H1 (cell line): ENCODE data around the gene GAS7. TPM values are rescaled to one million over a fixed set of nuclear protein-coding genes. Genes with fewer than 3 reads are reported as not detected.

Source experiments
- CTCF ChIA-PET: fragments of 300-600 bp; sonication (Branson Sonifier 250); formaldehyde crosslinking; loops from one replicate; lab custom pipeline; 2021; ENCODE audit not compliant: partially characterized antibody; lab: Charles Lee
- POLR2A ChIA-PET: fragments of 300-600 bp; sonication (Branson Sonifier 250); formaldehyde crosslinking; loops from one replicate; lab custom pipeline; 2021; ENCODE audit warnings: inconsistent platforms; ENCODE audit not compliant: partially characterized antibody; lab: Charles Lee
- DNase-seq, 2 experiments: peaks; one replicate each; pipeline versions ENCODE4 v3.0.0 to v3.0.0-alpha.2; 2010 to 2022; ENCODE audit warnings: low spot score in 2 of 2, low read depth in 1 of 2, mixed read lengths in 1 of 2
- FAIRE-seq: peaks from 2 replicates; lab custom pipeline; 2011; peaks lifted over from hg19 to GRCh38; lab: Jason Lieb, UNC
- H2AFZ ChIP-seq: 2 replicates; pipeline ENCODE4 v1.8.1; 2012; ENCODE audit warnings: low read length, inconsistent platforms
- H2AK5ac ChIP-seq: 2 replicates; pipeline ENCODE4 v1.6.1; 2013; ENCODE audit warnings: low read depth, low read length
- H2BK120ac ChIP-seq: replicated peaks from 2 replicates; pipeline ENCODE3; 2013; ENCODE audit warnings: low read depth, low read length, inconsistent platforms
- H2BK12ac ChIP-seq: 2 replicates; pipeline ENCODE4 v1.6.1; 2013; ENCODE audit warnings: low read depth, low read length
- H2BK15ac ChIP-seq: 2 replicates; pipeline ENCODE4 v1.6.1; 2013; ENCODE audit warnings: low read length
- H2BK20ac ChIP-seq: 2 replicates; pipeline ENCODE4 v1.6.1; 2013; ENCODE audit warnings: low read length
- H2BK5ac ChIP-seq: 2 replicates; pipeline ENCODE4 v1.6.1; 2013; ENCODE audit warnings: low read depth, low read length
- H3K14ac ChIP-seq: 2 replicates; pipeline ENCODE4 v1.6.1; 2013; ENCODE audit warnings: inconsistent platforms; ENCODE audit not compliant: insufficient read length
- H3K18ac ChIP-seq: 2 replicates; pipeline ENCODE4 v1.6.1; 2013; ENCODE audit warnings: low read length; ENCODE audit errors: extremely low read depth
- H3K23ac ChIP-seq: 2 replicates; pipeline ENCODE4 v1.6.1; 2013; ENCODE audit warnings: inconsistent platforms; ENCODE audit not compliant: insufficient read length
- H3K23me2 ChIP-seq: 2 replicates; pipeline ENCODE4 v1.6.1; 2013; ENCODE audit warnings: low read depth, low read length
- H3K27ac ChIP-seq: 2 replicates; pipeline ENCODE4 v1.6.1; 2011; ENCODE audit warnings: low read depth, low read length, inconsistent platforms
- H3K27me3 ChIP-seq, 4 experiments: replicated peaks in 1 of 4; 1 replicate in 1 of 4; 2 replicates in 3 of 4; pipeline versions ENCODE4 v1.6.1 to v1.8.1; 2011 to 2013; ENCODE audit warnings: low read length in 3 of 4, mild to moderate bottlenecking in 3 of 4, inconsistent platforms in 2 of 4, mixed read lengths in 2 of 4, moderate library complexity in 1 of 4; ENCODE audit not compliant: control insufficient read depth in 3 of 4, insufficient read depth in 3 of 4; ENCODE audit errors: extremely low read depth in 1 of 4
- H3K36me3 ChIP-seq, 4 experiments: 2 replicates each; pipeline versions ENCODE4 v1.6.1 to v1.8.1; 2011 to 2013; ENCODE audit warnings: mild to moderate bottlenecking in 4 of 4, low read length in 3 of 4, moderate library complexity in 2 of 4, control low read depth in 1 of 4, inconsistent platforms in 1 of 4; ENCODE audit not compliant: insufficient read depth in 4 of 4, control insufficient read depth in 2 of 4
- H3K4ac ChIP-seq: replicated peaks from 2 replicates; pipeline ENCODE3; 2013; ENCODE audit warnings: low read length, low read depth, mixed read lengths, inconsistent platforms; ENCODE audit not compliant: insufficient read length
- H3K4me1 ChIP-seq, 4 experiments: replicated peaks in 1 of 4; 1 replicate in 1 of 4; 2 replicates in 3 of 4; pipeline versions ENCODE4 v1.6.1 to v1.8.1; 2011 to 2013; ENCODE audit warnings: low read length in 3 of 4, inconsistent platforms in 2 of 4, mixed read lengths in 1 of 4; ENCODE audit not compliant: insufficient read depth in 4 of 4, control insufficient read depth in 3 of 4
- H3K4me2 ChIP-seq, 2 experiments: 2 replicates each; pipeline versions ENCODE4 v1.6.1 to v1.8.1; 2011 to 2013; ENCODE audit warnings: low read depth in 2 of 2, low read length in 2 of 2, control low read depth in 1 of 2, inconsistent platforms in 1 of 2, mild to moderate bottlenecking in 1 of 2; ENCODE audit not compliant: insufficient read depth in 1 of 2
- H3K4me3 ChIP-seq, 4 experiments: fragments of 200-600, 300-600 bp in 1 of 4; sonication (generic), shearing (Covaris generic), sonication (Bioruptor Twin) in 1 of 4; 2 replicates each; pipeline versions ENCODE4 v1.5.1 to v1.8.1; 2011 to 2016; ENCODE audit warnings: low read length in 4 of 4, low read depth in 3 of 4, control low read depth in 2 of 4, inconsistent platforms in 2 of 4, mild to moderate bottlenecking in 2 of 4, mixed read lengths in 1 of 4, moderate library complexity in 1 of 4; ENCODE audit not compliant: insufficient read depth in 2 of 4; ENCODE audit errors: extremely low read depth in 1 of 4
- H3K56ac ChIP-seq: replicated peaks from 2 replicates; pipeline ENCODE3; 2013; ENCODE audit warnings: low read depth, mild to moderate bottlenecking, mixed read lengths, low read length, inconsistent platforms; ENCODE audit not compliant: insufficient read length
- H3K79me1 ChIP-seq: 2 replicates; pipeline ENCODE4 v1.6.1; 2013; ENCODE audit warnings: low read depth, low read length, control low read depth
- H3K79me2 ChIP-seq, 2 experiments: 2 replicates each; pipeline versions ENCODE4 v1.6.1 to v1.8.1; 2012 to 2013; ENCODE audit warnings: low read length in 2 of 2, mild to moderate bottlenecking in 2 of 2, inconsistent platforms in 1 of 2; ENCODE audit not compliant: insufficient read depth in 2 of 2, control insufficient read depth in 1 of 2
- H3K9ac ChIP-seq, 4 experiments: replicated peaks in 1 of 4; 1 replicate in 1 of 4; 2 replicates in 3 of 4; pipeline versions ENCODE4 v1.6.1 to v1.8.1; 2011 to 2013; ENCODE audit warnings: low read depth in 3 of 4, low read length in 3 of 4, control low read depth in 2 of 4, mild to moderate bottlenecking in 2 of 4, moderate library complexity in 2 of 4, inconsistent platforms in 1 of 4; ENCODE audit errors: extremely low read depth in 1 of 4
- H3K9me3 ChIP-seq, 2 experiments: 2 replicates each; pipeline versions ENCODE4 v1.6.1 to v1.8.1; 2012 to 2013; ENCODE audit warnings: mild to moderate bottlenecking in 2 of 2, moderate library complexity in 2 of 2, control low read depth in 1 of 2, inconsistent platforms in 1 of 2, low read depth in 1 of 2, low read length in 1 of 2, mixed read lengths in 1 of 2; ENCODE audit not compliant: insufficient read depth in 2 of 2
- H4K20me1 ChIP-seq, 2 experiments: replicated peaks in 1 of 2; 2 replicates each; pipeline versions ENCODE3 to v1.8.1; 2011 to 2013; ENCODE audit warnings: inconsistent platforms in 2 of 2, low read length in 2 of 2, mild to moderate bottlenecking in 1 of 2; ENCODE audit not compliant: insufficient read depth in 2 of 2, control insufficient read depth in 1 of 2
- H4K5ac ChIP-seq: 2 replicates; pipeline ENCODE4 v1.6.1; 2013; ENCODE audit warnings: low read length, low read depth, mixed read lengths, inconsistent platforms; ENCODE audit not compliant: insufficient read length
- H4K8ac ChIP-seq: 2 replicates; pipeline ENCODE4 v1.8.0; 2013; ENCODE audit warnings: mild to moderate bottlenecking, moderate library complexity, low read length, inconsistent platforms; ENCODE audit not compliant: insufficient read depth; ENCODE audit errors: extremely low read depth
- H4K91ac ChIP-seq: replicated peaks from 2 replicates; pipeline ENCODE3; 2013; ENCODE audit warnings: low read length, mixed read lengths, inconsistent platforms; ENCODE audit not compliant: insufficient read length
- BCL11A ChIP-seq, 2 experiments: IDR thresholded peaks; one replicate each; pipeline ENCODE4 v1.6.1; 2011; ENCODE audit warnings: low read depth in 2 of 2, low read length in 2 of 2, mild to moderate bottlenecking in 2 of 2
- CTBP2 ChIP-seq: IDR thresholded peaks from 2 replicates; pipeline ENCODE4 v1.7.0; 2011; ENCODE audit warnings: borderline replicate concordance, mild to moderate bottlenecking, moderate library complexity, mixed read lengths, low read length; ENCODE audit not compliant: insufficient read depth, insufficient read length
- EP300 ChIP-seq, 2 experiments: IDR thresholded peaks; 1 replicate in 1 of 2; 2 replicates in 1 of 2; pipeline ENCODE4 v1.6.1; 2011 to 2012; ENCODE audit warnings: low read depth in 2 of 2, low read length in 2 of 2, mild to moderate bottlenecking in 2 of 2, borderline replicate concordance in 1 of 2, inconsistent platforms in 1 of 2, moderate library complexity in 1 of 2
- HDAC2 ChIP-seq, 2 experiments: fragments of 300-600 bp in 1 of 2; sonication (generic) in 1 of 2; IDR thresholded peaks; 2 replicates each; pipeline ENCODE4 v1.6.1; 2011 to 2012; ENCODE audit warnings: low read depth in 2 of 2, low read length in 2 of 2, mild to moderate bottlenecking in 2 of 2, moderate library complexity in 2 of 2, borderline replicate concordance in 1 of 2, inconsistent platforms in 1 of 2
- MAFK ChIP-seq: IDR thresholded peaks from 2 replicates; pipeline ENCODE4 v1.6.1; 2012; ENCODE audit warnings: low read depth, mild to moderate bottlenecking, improper control_type of control experiment, low read length
- POLR2AphosphoS5 ChIP-seq: IDR thresholded peaks from 2 replicates; pipeline ENCODE4 v1.6.1; 2011; ENCODE audit warnings: low read depth, low read length
- RNF2 ChIP-seq: fragments of 200-900, 300-1000 bp; sonication (generic); IDR thresholded peaks from 2 replicates; pipeline ENCODE4 v1.7.1; 2016; ENCODE audit warnings: borderline replicate concordance, low read depth, mild to moderate bottlenecking, antibody characterized with exemption, low read length; ENCODE audit not compliant: poor library complexity, severe bottlenecking; ENCODE audit errors: missing control alignments
- SP4 ChIP-seq: IDR thresholded peaks from 2 replicates; pipeline ENCODE4 v1.6.1; 2012; ENCODE audit warnings: low read length, inconsistent platforms
- WGBS, 2 experiments: shearing (Covaris generic) in 1 of 2; methylation state at CpG; one replicate each; pipeline versions ENCODE4 v1.1.6 to v1.1.7; 2013 to 2015; ENCODE audit warnings: low lambda C conversion rate in 2 of 2, mixed read lengths in 2 of 2, inconsistent platforms in 1 of 2, low coverage in 1 of 2, missing lambda C conversion rate in 1 of 2; ENCODE audit not compliant: insufficient replicate concordance in 2 of 2, insufficient coverage in 1 of 2, insufficient read length in 1 of 2; ENCODE audit errors: extremely low coverage in 1 of 2, missing lambda C conversion rate in 1 of 2; 5-methylcytosine and 5-hydroxymethylcytosine counted together
- polyA plus RNA-seq, 7 experiments: library from polyadenylated mRNA; depleted of rRNA in 3 of 7; stranded (reverse) in 5 of 7; unstranded in 2 of 7; fragments of >200 nt in 5 of 7; fragments of 200-250 nt in 2 of 7; gene quantifications; 1 replicate in 5 of 7; 2 replicates in 1 of 7; 4 replicates in 1 of 7; pipeline versions ENCODE4 v1.2.1 to v1.2.3, GENCODE V29; 2011 to 2013; ENCODE audit warnings: missing spikeins in 2 of 7, mixed read lengths in 2 of 7
- total RNA-seq: library from RNA; stranded (reverse); fragmentation: NEBNext Ultra II Directional; extraction: Animal tissue kit (Norgen Biotek cat#: 25700); gene quantifications from 2 replicates; pipeline ENCODE4 v1.2.1, GENCODE V29; 2021
- TF ChIP-seq, protein P1 (sequence below): IDR thresholded peaks from 2 replicates; pipeline ENCODE4 v1.6.1; 2012; ENCODE audit warnings: low read length, inconsistent platforms

GAS7 gene
- total and polyA plus RNA-seq, 2 of the 8 experiments (the other 6 are each of a cell fraction or from before 2014, with no cell fraction given), result 5.0 to 14.5 TPM

DNA sequence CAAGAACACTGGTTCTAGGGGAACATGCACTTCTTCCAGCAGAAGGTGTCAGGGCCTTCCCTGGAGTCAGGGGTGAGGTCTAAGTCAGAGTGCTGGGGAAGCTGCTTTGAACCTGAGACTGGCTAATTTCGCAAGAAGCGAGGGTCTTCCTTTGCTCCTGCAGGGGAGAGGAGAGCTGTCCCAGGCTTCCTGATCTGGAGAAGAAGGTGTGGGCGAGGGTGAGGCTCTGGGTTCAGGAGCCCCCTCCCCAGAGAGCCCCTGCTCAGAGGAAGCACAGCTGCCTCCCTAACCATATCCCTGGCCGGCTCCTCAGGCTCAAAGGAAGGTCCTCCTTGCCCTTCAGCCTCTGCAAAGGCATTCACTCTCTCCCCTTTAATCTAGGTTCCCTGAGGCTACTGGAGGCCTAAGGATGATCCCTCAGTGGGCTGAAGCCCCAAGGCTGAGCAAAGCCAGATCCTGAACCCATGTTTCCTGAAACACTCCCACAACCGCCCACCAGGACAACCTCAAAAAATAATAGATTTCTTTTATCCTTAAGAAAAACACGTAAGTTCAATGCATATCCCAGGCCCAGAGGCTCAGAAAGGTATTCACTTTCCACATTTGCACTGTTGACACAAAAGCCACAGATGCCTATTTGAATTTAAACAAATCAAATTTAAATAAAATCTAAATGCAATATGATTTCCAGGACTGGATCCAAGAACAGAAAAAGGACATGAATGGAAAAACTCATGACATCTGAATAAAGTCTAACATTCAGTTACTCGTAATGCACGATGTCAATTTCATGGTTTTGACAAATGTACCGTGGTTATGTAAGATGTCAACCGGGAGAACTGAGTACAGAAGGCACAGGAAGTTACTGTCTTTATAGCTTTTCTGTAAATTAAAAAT lies 221.9 kb downstream of the GAS7 start:
- peaks cover 0 to 2% (median 0%) of the 10 kb centered on the region in 4 experiments; a peak in 1 of 7 replicates for H3K4me1 ChIP-seq
- no peak overlapping the region for H2BK5ac ChIP-seq
- no peaks in the 10 kb centered on the region for H3K27me3 ChIP-seq
- H3K9me3 ChIP-seq, result no peaks in the 10 kb centered on the region
- FAIRE-seq (no peak), DNase-seq (no peak)
- no peaks in the 10 kb centered on the region for H3K79me1 ChIP-seq
- H3K56ac ChIP-seq, result no peak overlapping the region
- H4K5ac ChIP-seq, result no peak overlapping the region
- no peak overlapping the region for H2AK5ac ChIP-seq
- no peak overlapping the region for H2BK120ac ChIP-seq
- no peak overlapping the region for H3K18ac ChIP-seq
- H3K79me2 ChIP-seq, result no peaks in the 10 kb centered on the region
- H3K36me3 ChIP-seq, result no peaks in the 10 kb centered on the region
- no peak overlapping the region for H3K9ac ChIP-seq
- H4K20me1 ChIP-seq, result no peaks in the 10 kb centered on the region
- no peak overlapping the region for H3K4me2 ChIP-seq
- no peaks in the 10 kb centered on the region for H3K23me2 ChIP-seq
- no peak overlapping the region for H2BK20ac ChIP-seq
- no peak overlapping the region for H4K91ac ChIP-seq
- no peak overlapping the region for H3K4ac ChIP-seq
- H4K8ac ChIP-seq, result no peak overlapping the region
- ChIA-PET CTCF (interaction anchor here (12.4 kb wide), 1 partner anchor 49 kb away, joined by 118 read pairs; no protein-coding TSS in a partner anchor), POLR2A (no interaction called here)
- no peak overlapping the region for H3K14ac ChIP-seq
- no peak overlapping the region for H2BK12ac ChIP-seq
- no peak overlapping the region for H2BK15ac ChIP-seq
- no peak overlapping the region for H3K4me3 ChIP-seq
- WGBS, 2 experiments, result 90% methylated on average over 10 of the region's 10 CpGs; no CpG with 5 or more reads in 1 of the 2 experiments
- no peak overlapping the region for H3K23ac ChIP-seq
- no peak overlapping the region for H3K27ac ChIP-seq
- no peak overlapping the region for H2AFZ ChIP-seq
- TF ChIP-seq BCL11A (IDR thresholded peaks at IDR 0.05; ENCODE audit: low read depth in 2 of 2, low read length in 2 of 2) (no peak), CTBP2 (no peak), MAFK (no peak), RNF2 (no peak), HDAC2 (IDR thresholded peaks at IDR 0.05; ENCODE audit: borderline replicate concordance in 1 of 2, low read depth in 2 of 2, low read length in 2 of 2) (no peak), SP4 (no peak), EP300 (IDR thresholded peaks at IDR 0.05; ENCODE audit: borderline replicate concordance in 1 of 2, low read depth in 2 of 2, low read length in 2 of 2) (no peak), POLR2AphosphoS5 (no peak)
- TF ChIP-seq, protein P1, sequence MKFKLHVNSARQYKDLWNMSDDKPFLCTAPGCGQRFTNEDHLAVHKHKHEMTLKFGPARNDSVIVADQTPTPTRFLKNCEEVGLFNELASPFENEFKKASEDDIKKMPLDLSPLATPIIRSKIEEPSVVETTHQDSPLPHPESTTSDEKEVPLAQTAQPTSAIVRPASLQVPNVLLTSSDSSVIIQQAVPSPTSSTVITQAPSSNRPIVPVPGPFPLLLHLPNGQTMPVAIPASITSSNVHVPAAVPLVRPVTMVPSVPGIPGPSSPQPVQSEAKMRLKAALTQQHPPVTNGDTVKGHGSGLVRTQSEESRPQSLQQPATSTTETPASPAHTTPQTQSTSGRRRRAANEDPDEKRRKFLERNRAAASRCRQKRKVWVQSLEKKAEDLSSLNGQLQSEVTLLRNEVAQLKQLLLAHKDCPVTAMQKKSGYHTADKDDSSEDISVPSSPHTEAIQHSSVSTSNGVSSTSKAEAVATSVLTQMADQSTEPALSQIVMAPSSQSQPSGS, result no peak
